HG03135 (cell line): ENCODE data around the gene MAD1L1.

Experiments used
- ATAC-seq: cut with Tn5 transposase; IDR thresholded peaks from one replicate; pipeline ENCODE4 v1.9.1; 2021; ENCODE audit warnings: mild to moderate bottlenecking, moderate library complexity; ENCODE audit not compliant: unreplicated experiment

The MAD1L1 gene

GRCh38 chr7:2258661-2259365, 26.1 kb upstream of the MAD1L1 start:
- no peak for ATAC-seq

DNA sequence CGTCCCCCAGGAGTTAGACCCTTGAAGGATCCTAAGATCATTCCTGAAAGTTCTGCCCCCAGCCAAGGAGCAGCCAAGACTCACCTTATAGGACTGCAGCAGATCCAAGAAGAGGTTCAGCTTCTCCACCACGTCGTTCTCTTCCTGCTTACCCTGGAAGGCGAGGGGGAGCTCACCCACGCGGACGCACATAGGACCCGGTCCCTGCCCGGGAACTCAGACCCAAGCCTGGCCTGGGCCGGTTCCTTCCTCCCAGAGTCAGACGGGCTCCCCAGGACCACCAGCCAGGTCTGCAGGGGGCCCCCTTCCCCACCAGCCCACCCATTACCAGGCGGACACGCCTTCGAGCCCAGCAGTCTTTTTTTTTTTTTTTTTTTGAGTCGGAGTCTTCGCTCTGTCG, 24.9 kb upstream of the MAD1L1 start:
- ATAC-seq, result no peak

DNA sequence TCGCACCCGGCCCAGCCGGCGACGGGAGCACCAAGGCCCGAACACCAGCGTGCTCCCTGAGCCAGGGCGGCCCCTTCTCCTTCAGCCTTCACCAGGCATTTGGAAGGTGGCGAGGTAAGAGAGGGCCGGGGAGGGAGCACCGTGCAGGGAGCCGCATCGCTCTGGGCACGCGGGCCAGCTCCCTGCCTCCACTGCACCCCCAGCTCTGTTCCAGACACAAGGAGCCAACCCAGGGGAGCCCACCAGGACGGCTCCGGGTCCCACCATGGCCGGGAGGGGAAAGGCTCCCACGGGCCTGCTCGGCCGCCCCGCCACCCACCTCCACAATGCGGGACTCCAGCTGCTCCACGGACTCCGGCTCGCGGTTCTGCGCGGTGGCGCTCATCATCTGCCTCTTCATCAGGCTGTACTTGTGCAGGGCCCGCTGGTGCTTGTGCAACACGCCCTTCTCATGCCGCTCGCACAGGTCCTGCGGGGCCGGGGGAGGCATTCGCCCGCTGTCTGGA, 24.4 kb upstream of the MAD1L1 start:
- ATAC-seq, result no peak

DNA sequence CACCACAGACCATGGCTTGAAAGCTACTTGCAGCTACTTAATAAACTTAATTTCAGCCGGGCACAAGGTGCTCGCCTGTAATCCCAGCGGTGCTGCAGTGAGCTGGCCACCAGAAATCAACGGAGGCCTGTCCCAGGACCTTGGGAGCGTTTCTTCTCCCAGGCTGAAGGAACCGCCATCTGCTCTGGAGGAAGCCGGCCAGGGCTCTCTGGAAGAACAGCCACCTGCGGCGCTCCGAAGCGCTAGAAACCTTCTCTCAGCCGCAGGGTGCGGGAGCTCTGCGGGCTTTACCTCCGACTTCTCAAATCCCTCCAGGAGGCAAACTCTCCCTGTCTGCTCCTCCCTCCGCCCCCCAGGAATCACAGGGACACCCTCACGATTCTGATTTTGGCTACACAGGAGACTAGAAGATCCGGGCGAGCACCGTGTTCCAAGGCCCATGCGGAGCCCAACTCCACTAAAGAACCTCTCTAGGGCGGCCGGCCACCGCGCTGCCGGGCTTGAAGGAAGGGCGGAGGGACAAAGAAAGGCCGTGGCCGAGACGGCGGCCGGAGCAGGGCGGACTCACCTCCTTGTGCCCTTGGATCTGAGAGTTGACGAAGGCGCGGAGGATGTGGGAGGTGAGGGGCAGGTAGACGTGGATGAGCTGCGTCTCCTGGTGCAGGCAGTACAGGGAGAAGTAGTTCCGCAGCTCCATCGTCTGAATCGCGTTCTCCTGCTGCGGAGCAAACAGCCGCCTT, 23.7 kb upstream of the MAD1L1 start:
- no peak for ATAC-seq

GRCh38 chr7:2255145-2256139, 22.7 kb upstream of the MAD1L1 start:
- no peak for ATAC-seq

DNA sequence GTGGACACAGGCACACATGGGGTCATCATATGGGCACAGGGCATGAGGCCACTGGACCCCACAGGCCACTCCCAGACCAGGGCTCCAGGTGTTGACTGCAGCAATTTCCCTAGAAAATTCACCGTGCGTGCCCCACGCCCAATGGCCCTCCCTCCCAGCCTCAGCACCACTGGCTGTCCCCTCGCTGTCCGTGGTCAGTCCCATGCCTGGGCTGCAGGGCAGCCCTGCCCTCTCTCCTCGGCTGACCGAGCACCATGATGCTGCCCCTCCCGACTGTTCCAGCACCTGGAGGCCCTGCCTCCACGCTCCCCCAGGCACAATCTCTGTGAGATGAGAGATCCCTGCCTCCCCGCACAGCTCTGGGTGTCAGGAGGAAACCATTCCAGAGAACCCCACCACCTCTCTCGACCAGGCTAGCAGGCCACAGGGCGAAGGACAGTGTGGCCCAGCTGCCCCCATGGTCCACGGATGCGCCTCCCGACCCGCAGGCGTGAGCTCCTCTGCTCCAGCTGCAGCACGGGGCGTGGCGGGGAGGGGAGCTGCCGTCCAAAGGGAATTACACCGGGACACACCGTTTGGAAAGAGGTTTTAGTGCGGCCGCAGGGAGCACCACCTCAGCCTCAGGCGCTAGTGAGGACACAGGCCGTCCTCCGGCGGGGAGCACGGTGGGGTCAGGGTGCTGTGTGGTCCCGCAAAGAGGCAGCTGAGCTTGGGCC, 21.8 kb upstream of the MAD1L1 start:
- no peak for ATAC-seq

DNA sequence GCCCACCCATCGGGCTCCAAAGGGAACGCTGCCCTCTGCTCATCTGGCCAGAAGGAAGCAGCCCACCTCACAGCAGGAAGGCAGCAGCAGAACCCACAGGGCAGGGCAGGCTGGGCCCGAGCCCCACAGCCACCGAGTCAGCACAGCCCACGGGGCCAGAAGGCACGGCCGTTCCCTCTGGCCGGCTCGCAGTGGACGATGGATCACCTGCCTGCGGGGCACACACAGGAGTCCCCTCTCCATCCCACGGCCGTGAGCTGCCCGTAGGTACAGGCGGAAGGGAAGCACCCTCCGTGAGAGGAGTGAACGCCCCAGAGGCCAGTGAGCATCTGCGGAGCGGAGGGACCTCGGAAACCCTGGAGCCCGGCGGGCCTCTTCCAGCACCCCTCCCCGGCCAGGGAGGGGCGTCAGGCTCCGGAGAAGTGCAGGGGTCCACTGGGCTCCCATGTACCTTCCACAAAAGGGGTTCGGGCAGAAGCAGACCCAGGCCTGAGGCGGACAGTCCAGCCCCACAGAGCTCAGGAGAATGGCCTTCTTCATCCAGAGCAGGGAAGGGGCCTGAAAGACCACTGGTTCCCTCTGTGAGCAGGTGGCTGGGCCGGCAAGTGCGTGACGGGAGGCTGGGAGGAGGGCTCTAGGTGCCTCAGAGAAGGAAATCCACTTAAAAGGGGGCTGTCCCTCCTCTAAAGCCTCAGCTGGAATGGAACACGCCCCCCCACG, 20.9 kb upstream of the MAD1L1 start:
- ATAC-seq, result no peak

- ATAC-seq, result no peak
Observed at GRCh38 chr7:2253021-2253420, 20.3 kb upstream of the MAD1L1 start.

DNA sequence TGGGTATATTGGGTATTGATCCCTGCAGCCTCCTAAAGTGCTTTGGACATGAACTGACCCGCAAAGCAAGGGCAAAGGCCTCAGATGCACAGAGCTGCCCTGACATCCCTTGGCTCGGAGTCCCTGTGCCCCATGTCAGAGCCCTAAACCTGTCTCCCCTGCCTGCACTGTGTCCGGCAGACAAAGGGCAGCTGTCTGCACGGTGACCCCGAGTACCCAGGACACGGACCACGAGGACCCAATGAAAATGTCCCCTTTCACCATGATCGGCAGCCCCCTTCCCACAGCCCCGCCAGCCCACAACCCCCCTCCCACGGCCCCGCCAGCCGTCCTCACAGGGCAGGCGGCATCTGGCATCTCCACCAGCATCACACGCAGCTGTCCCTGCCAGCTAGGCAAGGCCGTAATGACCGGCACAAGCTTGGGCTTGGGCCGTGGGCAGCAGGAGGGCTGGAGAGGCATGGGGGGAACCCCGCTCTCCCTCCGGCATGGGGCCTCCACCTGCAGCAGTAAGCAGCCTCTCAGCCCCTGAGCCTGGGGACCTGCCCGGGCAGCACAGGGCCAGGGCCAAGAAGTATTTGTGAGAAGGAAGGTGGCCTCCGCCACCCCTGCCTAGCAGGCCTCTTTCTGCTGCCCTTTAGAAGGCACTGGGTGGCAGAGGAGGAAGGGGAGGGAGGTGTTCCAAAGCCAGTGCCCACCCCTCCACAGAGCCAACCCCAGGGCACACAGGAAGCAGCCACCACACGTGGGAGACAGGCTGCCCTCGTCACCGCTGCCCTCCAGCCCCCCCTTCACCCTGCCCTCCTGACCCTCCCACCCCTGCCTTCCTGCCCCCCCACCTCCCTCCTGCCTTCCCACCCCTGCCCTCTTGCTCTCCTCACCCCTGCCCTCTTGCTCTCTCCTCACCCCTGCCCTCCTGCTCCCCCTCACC, 19.4 kb upstream of the MAD1L1 start:
- no peak for ATAC-seq

DNA sequence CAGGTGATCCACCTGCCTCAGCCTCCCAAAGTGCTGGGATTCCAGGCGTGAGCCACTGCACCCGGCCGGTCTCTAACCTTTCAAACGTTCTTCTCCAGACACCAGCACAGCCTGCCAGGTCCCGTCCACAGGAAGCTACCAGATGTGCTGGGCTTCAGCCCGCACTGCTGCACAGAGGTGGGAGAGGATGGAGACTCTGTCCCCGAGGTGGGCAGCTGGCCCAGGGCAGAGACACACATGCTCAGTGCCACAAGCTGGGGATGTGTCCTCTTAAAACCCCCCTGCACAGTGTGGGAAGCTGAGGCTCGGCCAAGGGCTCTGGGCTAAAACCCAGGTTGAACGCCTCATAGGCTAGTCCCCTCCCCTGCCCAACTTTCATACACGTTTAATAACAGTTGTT, 18.6 kb upstream of the MAD1L1 start:
- no peak for ATAC-seq

DNA sequence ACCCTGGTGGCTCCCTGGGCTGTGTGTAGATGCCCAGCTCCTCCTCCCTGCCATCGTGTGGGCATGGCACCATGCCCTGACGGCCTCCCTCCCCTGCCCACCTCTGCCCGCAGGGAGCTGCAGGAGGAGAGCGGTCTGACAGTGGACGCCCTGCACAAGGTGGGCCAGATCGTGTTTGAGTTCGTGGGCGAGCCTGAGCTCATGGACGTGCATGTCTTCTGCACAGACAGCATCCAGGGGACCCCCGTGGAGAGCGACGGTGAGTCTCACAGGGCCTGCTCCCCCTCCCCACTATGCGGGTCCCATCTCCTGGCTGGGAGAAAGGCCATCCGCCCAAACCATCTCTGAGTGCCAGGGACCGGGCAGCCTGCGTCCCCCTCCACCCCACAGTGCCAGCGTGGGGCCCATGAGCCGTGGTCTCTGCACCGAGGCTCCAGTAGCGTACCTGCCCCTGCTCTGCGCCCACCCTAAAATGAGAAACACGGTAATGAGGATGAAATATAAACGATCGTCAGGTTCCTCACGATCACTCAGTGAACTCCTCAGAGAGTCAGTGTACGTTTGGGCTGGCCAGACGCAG, 17.1 kb upstream of the MAD1L1 start:
- no peak for ATAC-seq

DNA sequence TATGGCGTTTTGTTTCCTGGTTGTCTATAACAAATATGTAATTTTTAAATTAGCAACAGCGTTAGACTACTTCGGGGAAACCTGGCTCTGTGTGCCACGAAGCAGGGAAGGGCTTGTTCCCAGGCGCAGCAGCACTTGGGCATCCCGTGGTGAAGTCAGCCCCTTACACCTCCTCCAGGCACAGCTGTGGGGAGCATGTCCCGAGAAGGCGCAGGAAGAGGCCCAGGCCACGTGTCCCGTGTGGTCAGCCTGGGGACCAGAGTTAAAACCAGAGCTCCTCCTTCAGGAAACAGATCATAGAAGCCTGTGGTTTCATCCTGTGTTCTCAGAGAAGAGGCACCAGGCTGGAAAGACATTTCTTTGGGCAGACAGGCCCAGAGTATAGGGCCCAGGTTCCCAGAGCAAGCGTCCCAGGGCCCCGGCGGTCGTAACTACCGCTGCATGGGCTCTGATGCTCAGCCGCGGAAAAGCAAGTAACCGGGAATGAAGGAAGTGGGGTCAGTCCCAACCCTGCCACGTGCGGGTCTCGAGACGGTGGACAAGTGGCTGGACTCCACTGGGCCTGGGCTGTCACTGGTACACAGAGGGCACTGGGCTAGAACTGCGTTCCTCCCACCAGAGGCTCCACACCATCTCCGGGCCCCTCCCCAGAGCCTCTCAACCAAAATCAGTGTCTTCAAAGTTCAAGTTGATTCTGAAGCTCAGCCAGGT, 16.4 kb upstream of the MAD1L1 start:
- ATAC-seq, result no peak

DNA sequence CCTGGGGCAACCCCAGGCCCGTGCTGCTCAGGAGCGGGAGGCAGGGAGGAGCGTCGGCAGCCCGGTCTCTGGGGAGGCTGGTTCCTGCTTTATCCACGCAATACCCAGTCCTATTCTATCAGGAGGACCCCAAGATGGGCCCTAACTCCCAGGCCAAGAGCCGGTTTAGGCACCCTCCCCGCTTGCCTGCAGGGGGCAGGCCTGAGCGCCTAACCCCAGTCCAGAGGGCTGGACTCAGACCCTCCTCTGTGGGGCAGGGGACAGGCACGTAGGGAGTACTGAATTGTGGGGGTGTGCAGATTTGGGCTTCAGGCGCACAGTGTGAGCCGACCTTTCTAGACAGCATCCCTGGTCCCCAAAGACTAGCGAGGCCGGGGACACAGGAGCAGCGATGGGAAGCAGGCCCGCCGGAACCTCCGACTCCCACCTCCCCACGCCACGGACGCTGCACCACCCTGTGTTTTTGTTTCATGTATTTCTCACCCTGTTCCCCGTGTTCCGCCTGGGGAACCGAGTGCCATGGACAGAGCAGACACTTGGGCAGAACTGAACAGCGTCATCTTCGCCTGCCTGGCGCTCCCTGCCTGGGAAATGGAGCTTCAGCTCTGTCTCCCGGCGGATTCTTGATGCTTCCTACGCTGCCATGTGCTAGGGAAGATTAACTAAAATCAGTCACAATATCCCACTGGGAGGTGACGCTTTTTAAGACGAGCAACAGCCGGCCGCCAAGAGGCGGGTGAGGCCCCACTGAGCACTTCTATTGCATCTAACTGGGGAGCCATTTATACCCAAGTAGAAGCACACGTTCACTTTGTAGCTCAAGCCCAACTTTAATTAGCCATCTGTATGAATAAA, 14.6 kb upstream of the MAD1L1 start:
- no peak for ATAC-seq

GRCh38 chr7:2245883-2246675, 13.3 kb upstream of the MAD1L1 start:
- ATAC-seq, result no peak

DNA sequence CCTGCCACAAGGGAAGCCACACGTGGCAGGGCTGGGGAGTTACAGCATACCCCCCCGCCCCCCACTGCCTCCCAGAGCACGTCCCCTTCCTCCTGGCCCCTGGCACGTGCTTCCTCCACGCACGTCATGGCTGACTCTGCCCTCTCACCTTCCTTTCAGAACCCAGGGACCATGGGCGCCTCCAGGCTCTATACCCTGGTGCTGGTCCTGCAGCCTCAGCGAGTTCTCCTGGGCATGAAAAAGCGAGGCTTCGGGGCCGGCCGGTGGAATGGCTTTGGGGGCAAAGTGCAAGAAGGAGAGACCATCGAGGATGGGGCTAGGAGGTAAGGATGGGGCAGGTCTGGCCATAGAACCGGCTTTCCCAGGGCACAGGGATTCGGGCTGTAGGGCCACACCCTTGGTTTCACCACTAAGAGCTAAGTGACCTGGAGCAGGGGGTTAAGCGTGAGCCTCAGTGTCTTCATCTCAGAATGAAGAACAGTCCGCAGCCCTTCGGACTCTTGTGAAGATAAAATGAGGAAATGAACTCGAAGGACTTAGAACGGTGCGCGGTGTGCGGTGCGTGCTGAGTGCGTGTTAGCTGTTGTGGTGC, 11.8 kb upstream of the MAD1L1 start:
- ATAC-seq, result no peak

DNA sequence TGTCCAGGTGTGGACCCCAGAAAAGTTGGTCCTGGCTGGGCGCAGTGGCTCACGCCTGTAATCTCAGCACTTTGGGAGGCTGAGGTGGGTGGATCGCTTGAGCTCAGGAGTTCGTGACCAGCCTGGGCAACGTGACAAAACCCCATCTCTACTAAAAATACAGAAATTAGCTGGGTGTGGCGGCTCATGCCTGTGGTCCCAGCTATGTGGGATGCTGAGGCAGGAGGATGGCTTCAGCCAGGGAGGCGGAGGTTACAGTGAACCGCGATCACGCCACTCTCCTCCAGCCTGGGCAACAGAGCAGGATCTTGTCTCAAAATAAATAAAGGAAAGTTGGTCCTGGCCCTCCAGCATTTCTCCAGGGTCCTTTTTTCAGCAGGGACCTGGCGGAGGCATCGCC, 10.7 kb upstream of the MAD1L1 start:
- ATAC-seq, result no peak
